ENCODE measurements around the gene TPRG1.

TPRG1 gene

DNA sequence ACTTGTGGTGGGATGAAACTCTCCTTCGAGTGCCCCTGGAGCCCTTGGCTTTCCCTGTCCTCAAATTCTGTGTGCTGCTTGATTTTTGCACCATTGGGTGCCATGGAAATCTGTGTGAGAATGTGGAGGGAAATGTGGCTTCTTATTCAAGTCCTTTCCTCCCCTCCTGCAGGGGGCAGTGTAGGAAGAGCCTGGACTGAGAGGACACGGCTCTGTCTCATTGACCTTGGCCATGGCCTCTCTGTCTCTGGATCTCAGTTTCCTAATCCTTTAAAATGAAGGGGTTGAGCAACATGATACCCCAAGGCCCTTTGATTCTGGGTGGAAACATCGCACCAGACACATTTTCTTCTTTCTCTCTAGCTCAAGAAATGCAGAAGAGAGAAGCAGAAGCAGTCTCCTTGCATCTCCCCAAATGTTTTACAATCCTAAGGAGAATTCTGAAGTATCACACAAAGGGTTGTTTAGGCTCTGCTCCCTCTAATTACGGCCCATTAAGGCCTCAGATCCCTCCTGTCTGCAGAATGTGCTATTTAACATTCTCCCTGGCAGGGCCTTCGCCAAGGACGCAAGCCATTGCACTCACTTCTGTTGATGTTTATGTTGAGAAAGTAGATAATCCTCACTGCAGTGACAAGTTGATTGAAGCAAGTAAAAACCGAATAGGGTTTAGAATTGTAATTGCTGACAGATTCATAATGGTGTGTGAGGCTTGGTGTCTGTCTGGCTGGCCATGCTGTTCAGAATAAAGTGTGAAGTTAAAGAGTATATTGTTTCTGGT lies 169.1 kb downstream of the TPRG1 start:
- Mint-ChIP-seq H3K36me3 (ENCODE audit: insufficient read depth) (peaks cover 2% of the 10 kb centered on the region), H3K4me3 (no peak overlapping the region), H3K9me3 (no peaks in the 10 kb centered on the region), H3K27ac (ENCODE audit: low read depth) (no peak overlapping the region), H3K4me1 (no peaks in the 10 kb centered on the region), H3K27me3 (no peaks in the 10 kb centered on the region)
- ATAC-seq (replicated peaks; ENCODE audit: extremely low read depth, poor library complexity, severe bottlenecking) (no peak), DNase-seq (ENCODE audit: low spot score in 2 of 2) (no peak)

DNA sequence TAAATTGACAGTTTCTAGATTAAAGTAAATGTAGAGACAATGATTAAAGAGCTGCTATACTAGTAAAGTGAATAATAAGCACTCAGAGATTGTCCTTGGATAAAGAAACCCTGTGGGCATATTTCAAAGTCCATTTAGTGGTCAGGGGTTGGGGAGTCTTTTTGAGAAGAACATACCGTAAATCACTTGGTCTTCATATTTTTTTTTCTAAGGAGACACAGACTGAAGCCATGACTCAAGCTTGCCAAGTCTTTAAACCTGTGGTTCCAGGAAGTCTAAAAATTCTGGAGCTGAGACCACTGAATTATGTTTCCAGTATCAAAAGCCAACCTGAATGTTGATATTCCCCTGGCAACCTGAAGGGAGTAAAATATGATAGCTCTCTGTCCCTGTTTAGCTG lies 171.0 kb downstream of the TPRG1 start:
- no peak for ATAC-seq (replicated peaks; ENCODE audit: extremely low read depth, poor library complexity, severe bottlenecking)
- no peaks in the 10 kb centered on the region for H3K4me1 Mint-ChIP-seq
- H3K27ac Mint-ChIP-seq (ENCODE audit: low read depth): no peak overlapping the region
- no peak for DNase-seq (ENCODE audit: low spot score in 2 of 2)
- no peaks in the 10 kb centered on the region for H3K9me3 Mint-ChIP-seq
- H3K27me3 Mint-ChIP-seq: no peaks in the 10 kb centered on the region
- no peaks in the 10 kb centered on the region for H3K36me3 Mint-ChIP-seq (ENCODE audit: insufficient read depth)
- H3K4me3 Mint-ChIP-seq: no peak overlapping the region

DNA sequence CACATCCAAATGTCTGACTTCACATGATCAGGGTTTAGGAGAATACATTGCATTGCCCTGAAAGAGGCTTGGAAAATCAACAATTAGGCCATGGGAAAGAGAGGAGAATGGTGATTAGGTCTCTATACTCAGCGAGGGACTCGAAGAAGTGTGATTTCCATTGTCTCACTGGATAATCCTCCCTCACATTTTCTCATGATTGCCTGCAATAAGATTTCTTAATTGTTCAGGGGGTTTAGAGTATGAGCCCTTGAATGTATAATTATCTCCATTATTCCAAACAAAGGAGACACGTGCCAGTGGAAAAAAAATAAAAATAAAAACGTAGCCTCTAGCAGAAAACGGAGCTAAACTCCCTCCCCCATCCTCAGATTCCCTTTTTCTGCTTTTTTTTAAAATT lies 173.2 kb downstream of the TPRG1 start:
- ATAC-seq (replicated peaks; ENCODE audit: extremely low read depth, poor library complexity, severe bottlenecking) (no peak), DNase-seq (ENCODE audit: low spot score in 2 of 2) (no peak)
- H3K27me3 Mint-ChIP-seq: no peaks in the 10 kb centered on the region
- H3K27ac Mint-ChIP-seq (ENCODE audit: low read depth): no peak overlapping the region
- no peak overlapping the region for H3K4me3 Mint-ChIP-seq
- H3K9me3 Mint-ChIP-seq: no peaks in the 10 kb centered on the region
- H3K4me1 Mint-ChIP-seq: no peaks in the 10 kb centered on the region
- no peaks in the 10 kb centered on the region for H3K36me3 Mint-ChIP-seq (ENCODE audit: insufficient read depth)

DNA sequence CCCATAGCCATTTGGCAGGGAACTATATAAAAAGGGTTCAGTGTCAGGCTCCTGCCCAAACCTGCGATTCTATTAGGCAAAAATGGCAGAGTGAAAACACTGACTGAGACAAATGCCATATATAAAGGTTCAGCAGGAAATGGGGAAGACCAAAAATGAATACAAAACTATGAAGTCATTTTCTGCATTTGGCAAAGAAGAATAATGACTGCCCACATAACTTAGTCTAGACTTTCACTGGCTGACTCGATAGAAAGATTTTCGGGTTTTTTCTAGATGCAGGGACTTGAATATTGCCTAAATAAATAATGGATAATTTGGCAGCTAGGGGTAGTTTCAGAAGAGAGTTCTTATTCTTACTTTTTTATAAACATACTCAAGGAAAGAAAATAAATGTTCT lies 178.0 kb downstream of the TPRG1 start:
- H3K27ac Mint-ChIP-seq (ENCODE audit: low read depth): no peak overlapping the region
- DNase-seq (ENCODE audit: low spot score in 2 of 2): no peak

DNA sequence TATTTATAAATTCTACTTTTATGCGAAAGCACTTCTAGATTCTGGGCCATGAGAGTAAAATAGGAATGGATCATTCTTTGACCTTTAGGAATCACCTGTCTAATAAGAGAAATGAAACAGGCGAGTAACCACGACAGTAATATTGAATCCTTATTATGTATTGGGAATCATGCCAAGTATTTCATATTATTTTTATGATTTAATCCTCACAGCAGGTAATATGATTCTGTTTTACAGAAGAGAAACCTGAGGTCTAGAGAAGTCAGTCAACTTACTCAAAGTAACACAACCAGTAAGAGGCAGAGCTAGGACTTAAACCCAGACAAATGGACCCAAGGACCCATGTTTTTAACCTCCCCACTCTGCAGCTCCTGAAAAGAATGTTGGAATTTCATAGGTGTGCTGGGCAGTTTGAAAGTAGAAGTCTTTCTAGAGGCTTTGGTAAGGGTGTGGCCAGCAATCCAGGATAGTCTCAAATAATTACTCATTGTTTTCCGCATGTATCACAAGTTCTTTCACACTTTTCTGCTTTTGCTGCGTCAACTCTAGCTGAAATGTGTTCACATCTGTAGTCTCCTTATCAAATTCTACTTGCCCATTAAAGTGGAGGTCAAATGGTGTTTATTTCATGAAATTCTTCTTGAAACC lies 181.7 kb downstream of the TPRG1 start:
- H3K27me3 Mint-ChIP-seq: no peaks in the 10 kb centered on the region
- H3K36me3 Mint-ChIP-seq (ENCODE audit: insufficient read depth): no peaks in the 10 kb centered on the region
- no peak for ATAC-seq (replicated peaks; ENCODE audit: extremely low read depth, poor library complexity, severe bottlenecking)
- peak overlapping the region; percentile 20 for H3K27ac Mint-ChIP-seq (ENCODE audit: low read depth)
- H3K9me3 Mint-ChIP-seq: no peaks in the 10 kb centered on the region
- H3K4me3 Mint-ChIP-seq: no peak overlapping the region
- no peak for DNase-seq (ENCODE audit: low spot score in 2 of 2)
- peaks cover 26% of the 10 kb centered on the region for H3K4me1 Mint-ChIP-seq

More for the DNA sequence above, 178.0 kb downstream of the TPRG1 start:
- Mint-ChIP-seq H3K36me3 (ENCODE audit: insufficient read depth) (no peaks in the 10 kb centered on the region), H3K9me3 (no peaks in the 10 kb centered on the region), H3K27me3 (no peaks in the 10 kb centered on the region), H3K4me3 (no peak overlapping the region), H3K4me1 (peaks cover 8% of the 10 kb centered on the region)
- no peak for ATAC-seq (replicated peaks; ENCODE audit: extremely low read depth, poor library complexity, severe bottlenecking)

DNA sequence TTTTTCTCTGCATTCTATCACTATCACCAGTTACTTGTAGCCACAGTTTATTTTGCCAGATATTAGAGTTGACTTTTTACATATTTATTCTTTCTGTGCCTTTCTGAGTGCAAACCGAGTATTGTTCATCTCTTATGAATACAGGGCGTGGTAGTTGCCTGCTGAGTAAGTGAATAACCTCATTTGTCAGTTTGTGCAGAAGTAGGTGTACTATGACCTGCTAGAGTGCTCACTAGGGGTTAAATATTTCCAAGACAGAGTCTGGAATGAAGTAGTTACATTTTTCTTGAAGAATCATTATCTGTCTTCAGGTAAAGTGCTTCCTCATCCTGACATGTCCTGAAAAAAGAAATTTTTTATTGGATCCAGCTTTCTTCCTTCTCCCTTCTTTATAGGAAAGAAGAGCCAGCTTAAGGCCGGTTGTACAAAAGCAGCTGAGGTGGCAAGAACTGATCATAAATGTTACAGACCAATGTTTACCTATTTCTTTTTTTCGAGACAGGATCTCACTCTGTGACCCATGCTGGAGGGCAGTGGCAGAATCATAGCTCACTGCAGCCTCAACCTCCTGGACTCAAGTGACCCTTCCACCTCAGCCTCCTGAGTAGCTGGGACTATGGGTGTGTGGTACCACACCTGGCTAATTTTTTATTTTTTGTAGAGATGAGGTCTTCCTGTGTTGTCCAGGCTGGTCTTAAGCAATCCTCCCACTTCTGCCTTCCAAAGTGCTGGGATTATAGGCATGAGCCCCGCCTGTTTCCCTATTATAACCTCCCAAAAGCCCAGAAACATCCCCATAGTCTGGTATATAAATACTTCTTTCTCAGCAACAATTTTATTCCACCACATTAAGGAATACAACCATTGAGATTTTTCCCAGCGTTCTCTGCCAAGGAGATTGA lies 182.5 kb downstream of the TPRG1 start:
- ATAC-seq (replicated peaks; ENCODE audit: extremely low read depth, poor library complexity, severe bottlenecking): no peak
- peak overlapping the region; percentile 32 for H3K27ac Mint-ChIP-seq (ENCODE audit: low read depth)
- H3K9me3 Mint-ChIP-seq: no peaks in the 10 kb centered on the region
- H3K27me3 Mint-ChIP-seq: no peaks in the 10 kb centered on the region
- no peak overlapping the region for H3K4me3 Mint-ChIP-seq
- DNase-seq (ENCODE audit: low spot score in 2 of 2): no peak
- no peaks in the 10 kb centered on the region for H3K36me3 Mint-ChIP-seq (ENCODE audit: insufficient read depth)
- peaks cover 26% of the 10 kb centered on the region for H3K4me1 Mint-ChIP-seq

DNA sequence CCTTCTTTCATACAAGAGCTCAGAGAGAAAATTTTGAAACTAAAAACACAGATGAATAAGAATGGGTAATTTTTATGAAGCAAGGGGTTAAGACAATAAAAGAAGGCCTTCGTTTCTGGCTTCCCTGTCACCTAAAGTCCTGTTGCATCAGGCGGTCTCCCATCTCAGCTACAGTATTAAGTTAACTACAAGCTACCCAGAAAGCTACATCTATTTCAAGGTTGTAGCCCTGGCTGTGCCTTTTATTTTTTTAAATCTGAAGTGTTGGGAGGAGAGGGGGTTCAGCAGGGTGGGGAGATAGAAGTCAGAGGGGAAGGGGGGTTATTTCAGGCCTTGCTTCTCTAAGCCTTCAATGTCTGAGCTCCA lies 183.3 kb downstream of the TPRG1 start:
- Mint-ChIP-seq H3K36me3 (ENCODE audit: insufficient read depth) (no peaks in the 10 kb centered on the region), H3K4me3 (no peak overlapping the region), H3K27ac (ENCODE audit: low read depth) (peak overlapping the region; percentile 32), H3K4me1 (peaks cover 26% of the 10 kb centered on the region), H3K27me3 (no peaks in the 10 kb centered on the region), H3K9me3 (no peaks in the 10 kb centered on the region)
- no peak for ATAC-seq (replicated peaks; ENCODE audit: extremely low read depth, poor library complexity, severe bottlenecking)
- DNase-seq (ENCODE audit: low spot score in 2 of 2): no peak

DNA sequence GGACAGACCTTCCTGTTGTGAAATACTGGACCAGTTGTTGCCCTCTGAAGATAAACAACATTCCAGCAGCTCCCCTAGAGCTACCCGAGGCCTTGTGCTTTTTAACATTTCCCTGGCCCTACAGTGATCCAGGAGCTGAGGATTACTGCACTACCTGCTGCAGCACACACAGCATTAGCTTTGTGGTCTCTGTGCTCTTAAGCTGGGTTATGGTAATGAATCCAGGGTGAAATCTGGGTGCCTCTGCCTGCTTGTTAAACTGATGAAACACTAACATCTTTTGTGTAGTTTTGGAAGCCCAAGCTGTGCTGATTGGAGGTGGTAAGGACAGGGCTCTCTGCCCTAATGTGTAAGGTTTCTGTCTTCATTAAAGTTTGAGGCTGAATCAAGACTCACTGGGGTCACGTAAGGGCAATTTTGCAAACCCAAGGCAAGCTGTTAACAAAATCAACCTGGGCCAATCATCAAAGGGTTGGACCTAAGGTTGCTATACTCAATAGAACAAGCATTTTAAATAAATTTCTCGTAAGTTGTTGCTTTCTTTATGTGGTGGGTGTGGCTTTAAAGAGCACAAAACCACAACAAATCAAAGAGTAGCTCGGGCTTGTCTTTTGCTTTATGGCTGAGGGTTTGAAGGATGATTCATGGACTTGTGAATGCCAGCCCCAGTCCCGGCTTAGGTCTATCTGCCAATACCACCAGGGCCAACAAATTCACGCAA lies 183.9 kb downstream of the TPRG1 start:
- peak overlapping the region; percentile 32 for H3K27ac Mint-ChIP-seq (ENCODE audit: low read depth)
- peak overlapping the region; percentile 32 for H3K4me3 Mint-ChIP-seq
- H3K27me3 Mint-ChIP-seq: no peaks in the 10 kb centered on the region
- peak in 1 of 2 donors; percentile 20 for DNase-seq (ENCODE audit: low spot score in 2 of 2)
- ATAC-seq (replicated peaks; ENCODE audit: extremely low read depth, poor library complexity, severe bottlenecking): peak; percentile 76
- no peaks in the 10 kb centered on the region for H3K36me3 Mint-ChIP-seq (ENCODE audit: insufficient read depth)
- peaks cover 26% of the 10 kb centered on the region for H3K4me1 Mint-ChIP-seq
- no peaks in the 10 kb centered on the region for H3K9me3 Mint-ChIP-seq

DNA sequence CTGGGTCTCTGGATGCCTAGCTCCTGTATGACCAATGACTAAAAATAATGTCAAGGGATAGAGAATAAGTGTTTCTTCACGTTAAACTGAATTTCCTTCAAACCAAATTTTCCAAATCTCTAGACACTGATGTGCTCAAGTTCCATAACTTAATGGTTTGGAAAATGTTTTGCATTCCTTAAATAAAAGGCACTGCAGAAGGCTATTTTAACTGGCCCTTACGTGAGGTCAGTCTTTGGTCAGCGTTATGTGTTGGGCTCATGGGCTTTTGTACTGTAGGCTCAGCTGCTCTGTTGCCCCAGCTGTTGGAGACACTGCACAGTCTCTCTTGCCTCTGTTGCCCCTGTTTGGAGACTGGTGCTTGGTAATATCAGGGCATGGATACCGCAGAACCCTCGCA lies 188.5 kb downstream of the TPRG1 start:
- no peaks in the 10 kb centered on the region for H3K36me3 Mint-ChIP-seq (ENCODE audit: insufficient read depth)
- peaks cover 20% of the 10 kb centered on the region for H3K4me1 Mint-ChIP-seq
- DNase-seq (ENCODE audit: low spot score in 2 of 2) (no peak), ATAC-seq (replicated peaks; ENCODE audit: extremely low read depth, poor library complexity, severe bottlenecking) (no peak)
- H3K4me3 Mint-ChIP-seq: no peak overlapping the region
- no peaks in the 10 kb centered on the region for H3K27me3 Mint-ChIP-seq
- no peak overlapping the region for H3K27ac Mint-ChIP-seq (ENCODE audit: low read depth)
- no peaks in the 10 kb centered on the region for H3K9me3 Mint-ChIP-seq

DNA sequence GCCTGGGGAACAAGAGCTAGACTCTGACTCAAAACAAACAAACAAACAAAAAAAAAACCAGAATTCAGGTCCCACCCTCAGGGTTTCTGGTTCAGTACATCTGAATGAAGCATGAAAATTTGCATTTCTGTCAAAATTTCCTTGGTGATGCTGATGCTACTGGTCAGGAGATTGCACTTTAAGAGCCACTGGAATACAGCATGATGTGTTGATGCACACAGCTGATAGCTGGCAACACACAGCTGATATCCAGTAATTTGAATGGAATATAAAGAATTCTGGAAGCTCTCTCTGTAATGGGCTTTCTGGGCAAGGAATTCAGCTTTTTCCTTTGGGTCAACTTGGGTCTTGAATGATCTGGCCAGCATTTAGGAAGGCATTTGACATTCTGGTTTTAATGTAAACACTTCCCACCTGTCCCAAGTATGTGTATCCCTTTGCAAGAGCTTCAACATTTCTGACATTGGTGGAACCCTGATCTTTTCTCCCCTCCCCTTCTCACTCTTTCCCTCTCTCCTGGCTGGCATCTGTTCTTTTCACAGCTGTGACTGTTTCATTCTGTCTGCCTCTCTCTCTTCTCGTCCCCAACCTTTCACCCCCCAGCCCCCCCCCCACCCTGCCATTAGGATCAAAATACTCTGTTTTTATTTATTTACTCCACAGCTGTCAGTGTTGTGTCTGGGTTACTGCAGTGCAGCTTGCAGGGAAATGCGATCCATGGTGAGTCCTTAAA lies 189.5 kb downstream of the TPRG1 start:
- H3K27ac Mint-ChIP-seq (ENCODE audit: low read depth): no peak overlapping the region
- no peak overlapping the region for H3K4me3 Mint-ChIP-seq
- no peaks in the 10 kb centered on the region for H3K27me3 Mint-ChIP-seq
- DNase-seq (ENCODE audit: low spot score in 2 of 2): no peak
- H3K36me3 Mint-ChIP-seq (ENCODE audit: insufficient read depth): no peaks in the 10 kb centered on the region
- no peaks in the 10 kb centered on the region for H3K9me3 Mint-ChIP-seq
- ATAC-seq (replicated peaks; ENCODE audit: extremely low read depth, poor library complexity, severe bottlenecking): no peak
- H3K4me1 Mint-ChIP-seq: peaks cover 11% of the 10 kb centered on the region

DNA sequence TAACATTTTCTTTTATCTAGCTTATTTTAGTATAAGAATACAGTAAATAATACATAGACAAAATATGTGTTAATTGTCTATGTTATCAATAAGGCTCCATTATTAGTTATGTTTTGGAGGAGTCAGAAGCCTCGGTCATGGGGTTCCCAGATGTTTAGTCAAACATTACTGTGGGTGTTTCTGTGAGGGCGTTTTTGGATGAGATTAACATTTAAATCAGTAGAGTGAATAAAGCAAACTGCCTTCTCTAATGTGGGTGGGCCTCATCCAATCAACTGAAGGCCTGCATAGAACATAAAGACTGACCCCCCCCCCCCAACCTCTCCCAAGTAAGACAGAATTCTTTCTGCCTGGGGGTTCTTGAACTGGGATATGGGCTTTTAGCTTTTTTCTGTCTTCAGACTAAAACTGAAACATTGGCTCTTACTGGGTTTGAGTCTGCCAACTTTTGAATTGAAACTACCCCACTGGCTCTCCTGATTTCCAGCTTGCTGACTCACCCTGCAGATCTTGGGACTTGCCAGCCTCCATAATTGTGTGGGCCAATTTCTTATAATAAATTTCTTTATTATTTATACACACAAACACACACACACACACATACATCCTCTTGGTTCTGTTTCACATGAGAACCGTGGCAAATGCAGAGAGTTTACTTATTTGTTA lies 192.0 kb downstream of the TPRG1 start:
- Mint-ChIP-seq H3K4me3 (no peak overlapping the region), H3K27ac (ENCODE audit: low read depth) (no peak overlapping the region), H3K36me3 (ENCODE audit: insufficient read depth) (no peaks in the 10 kb centered on the region), H3K9me3 (no peaks in the 10 kb centered on the region), H3K4me1 (peaks cover 12% of the 10 kb centered on the region), H3K27me3 (no peaks in the 10 kb centered on the region)
- DNase-seq (ENCODE audit: low spot score in 2 of 2): no peak
- no peak for ATAC-seq (replicated peaks; ENCODE audit: extremely low read depth, poor library complexity, severe bottlenecking)

Measured in central memory CD8-positive, alpha-beta T cell (primary cell).